Liver (tissue), 9 donors: Measurements from ENCODE around the gene PLPP4. TPM values are rescaled to one million over a fixed set of nuclear protein-coding genes. Genes with fewer than 3 reads are reported as not detected.

Experiments used
- DNase-seq: peaks from one replicate; pipeline ENCODE4 v3.0.0-alpha.2; 2017; ENCODE audit warnings: low spot score
- H3K27ac ChIP-seq, 2 donors: one replicate each; pipeline ENCODE4 v1.7.0; 2013; ENCODE audit warnings: inconsistent platforms in 2 of 2, low read length in 2 of 2, control low read depth in 1 of 2, low read depth in 1 of 2, mild to moderate bottlenecking in 1 of 2
- H3K27me3 ChIP-seq, 4 donors: one replicate each; pipeline versions ENCODE4 v1.6.1 to v1.7.0; 2013; ENCODE audit warnings: low read length in 3 of 4, inconsistent platforms in 1 of 4, mild to moderate bottlenecking in 1 of 4, moderate library complexity in 1 of 4; ENCODE audit not compliant: control insufficient read depth in 4 of 4, insufficient read depth in 4 of 4
- H3K36me3 ChIP-seq, 4 donors: one replicate each; pipeline versions ENCODE4 v1.6.1 to v1.7.0; 2013; ENCODE audit warnings: low read length in 3 of 4, mild to moderate bottlenecking in 3 of 4, low read depth in 1 of 4, moderate library complexity in 1 of 4; ENCODE audit not compliant: control insufficient read depth in 4 of 4, insufficient read depth in 3 of 4
- H3K4me1 ChIP-seq, 4 donors: one replicate each; pipeline versions ENCODE4 v1.6.1 to v1.7.0; 2013; ENCODE audit warnings: low read length in 3 of 4, mild to moderate bottlenecking in 3 of 4, moderate library complexity in 1 of 4; ENCODE audit not compliant: control insufficient read depth in 4 of 4, insufficient read depth in 4 of 4
- H3K4me3 ChIP-seq, 3 donors: one replicate each; pipeline versions ENCODE4 v1.6.1 to v1.7.0; 2013; ENCODE audit warnings: low read length in 3 of 3, control low read depth in 1 of 3, low read depth in 1 of 3, mild to moderate bottlenecking in 1 of 3
- H3K9ac ChIP-seq, 2 donors: one replicate each; pipeline ENCODE4 v1.7.0; 2013; ENCODE audit warnings: low read length in 2 of 2, mild to moderate bottlenecking in 2 of 2, moderate library complexity in 2 of 2, control low read depth in 1 of 2, low read depth in 1 of 2
- H3K9me3 ChIP-seq, 4 donors: one replicate each; pipeline versions ENCODE4 v1.6.1 to v1.7.0; 2013; ENCODE audit warnings: low read length in 3 of 4; ENCODE audit not compliant: control insufficient read depth in 4 of 4
- ATF3 ChIP-seq: IDR thresholded peaks from 2 replicates; pipeline ENCODE4 v1.6.1; 2016; ENCODE audit warnings: antibody characterized with exemption
- CTCF ChIP-seq: fragments of 150-350 bp; IDR thresholded peaks from 2 replicates; pipeline ENCODE4 v1.5.1; 2017; ENCODE audit warnings: improper control_type of control experiment, low read depth, low read length; ENCODE audit not compliant: missing input control
- EGR1 ChIP-seq, 2 donors: IDR thresholded peaks; 2 replicates each; pipeline ENCODE4 v1.6.1; 2016 to 2018; ENCODE audit warnings: antibody characterized with exemption in 2 of 2, low read depth in 2 of 2
- FOXA1 ChIP-seq: IDR thresholded peaks from 2 replicates; pipeline ENCODE4 v1.6.1; 2016; ENCODE audit warnings: antibody characterized with exemption
- FOXA2 ChIP-seq: IDR thresholded peaks from 2 replicates; pipeline ENCODE4 v1.6.1; 2016; ENCODE audit warnings: antibody characterized with exemption
- GABPA ChIP-seq, 2 donors: IDR thresholded peaks in 1 of 2; conservative IDR thresholded peaks in 1 of 2; 2 replicates each; pipeline ENCODE4 v1.6.1; 2016; ENCODE audit warnings: antibody characterized with exemption in 2 of 2, mild to moderate bottlenecking in 1 of 2, moderate library complexity in 1 of 2
- HNF4A ChIP-seq, 2 donors: conservative IDR thresholded peaks; 2 replicates each; pipeline ENCODE4 v1.6.1; 2016; ENCODE audit warnings: antibody characterized with exemption in 2 of 2, mild to moderate bottlenecking in 2 of 2
- HNF4G ChIP-seq: IDR thresholded peaks from 2 replicates; pipeline ENCODE4 v1.6.1; 2016; ENCODE audit warnings: antibody characterized with exemption
- JUND ChIP-seq, 2 donors: IDR thresholded peaks; 2 replicates each; pipeline ENCODE4 v1.6.1; 2016; ENCODE audit warnings: antibody characterized with exemption in 2 of 2
- MAX ChIP-seq: IDR thresholded peaks from 2 replicates; pipeline ENCODE4 v1.6.1; 2016; ENCODE audit warnings: antibody characterized with exemption
- NR2F2 ChIP-seq: IDR thresholded peaks from 2 replicates; pipeline ENCODE4 v1.6.1; 2016; ENCODE audit warnings: antibody characterized with exemption
- RAD21 ChIP-seq, 2 donors: IDR thresholded peaks; 2 replicates each; pipeline ENCODE4 v1.6.1; 2016; ENCODE audit warnings: antibody characterized with exemption in 2 of 2, mild to moderate bottlenecking in 2 of 2
- REST ChIP-seq: IDR thresholded peaks from 2 replicates; pipeline ENCODE4 v1.6.1; 2016; ENCODE audit warnings: antibody characterized with exemption, mild to moderate bottlenecking
- RXRA ChIP-seq, 2 donors: IDR thresholded peaks; 2 replicates each; pipeline ENCODE4 v1.6.1; 2017 to 2018; ENCODE audit warnings: antibody characterized with exemption in 2 of 2, mild to moderate bottlenecking in 1 of 2
- SP1 ChIP-seq: IDR thresholded peaks from 2 replicates; pipeline ENCODE4 v1.6.1; 2018; ENCODE audit warnings: antibody characterized with exemption, mild to moderate bottlenecking
- TAF1 ChIP-seq: conservative IDR thresholded peaks from 2 replicates; pipeline ENCODE4 v1.6.1; 2016; ENCODE audit warnings: antibody characterized with exemption, mild to moderate bottlenecking
- YY1 ChIP-seq: IDR thresholded peaks from 2 replicates; pipeline ENCODE4 v1.6.1; 2016; ENCODE audit warnings: antibody characterized with exemption, mild to moderate bottlenecking
- ZBTB33 ChIP-seq: IDR thresholded peaks from 2 replicates; pipeline ENCODE4 v1.6.1; 2016; ENCODE audit warnings: antibody characterized with exemption
- WGBS: extraction: QIAGEN DNeasy Blood & Tissue Kit; methylation state at CpG from one replicate; pipeline ENCODE4 v1.1.7; 2013; 5-methylcytosine and 5-hydroxymethylcytosine counted together
- polyA plus RNA-seq, 2 donors: library from polyadenylated mRNA; stranded (reverse) in 1 of 2; unstranded in 1 of 2; fragments of 200-250 nt in 1 of 2; fragments of >200 nt in 1 of 2; fragmentation: Nextera tagmentation in 1 of 2; extraction: Ambion mirVana in 1 of 2; gene quantifications; one replicate each; pipeline versions ENCODE4 v1.2.1 to v1.2.3, GENCODE V29; 2013 to 2015
- total RNA-seq, 2 donors: library from RNA; depleted of rRNA; stranded (reverse); fragments of >200 nt; gene quantifications; one replicate each; pipeline ENCODE4 v1.2.3, GENCODE V29; 2014
- donor health status: healthy.
- donor health status: healthy.
- donor health status: healthy.
- donor health status: healthy.
- donor health status: healthy.

PLPP4 gene
- total and polyA plus RNA-seq, 4 donors = 0.14 to 2.8 (median 0.93) TPM

GRCh38 chr10:120480065-120480600, 23.1 kb downstream of the PLPP4 start:
- peaks cover 0 to 5% (median 0%) of the 10 kb centered on the region in 4 donors for H3K27me3 ChIP-seq
- no peak overlapping the region for H3K27ac ChIP-seq
- no peak for TF ChIP-seq SP1
- TF ChIP-seq FOXA2 = no peak
- TF ChIP-seq JUND (IDR thresholded peaks at IDR 0.05) = no peak
- TF ChIP-seq FOXA1 = no peak
- TF ChIP-seq NR2F2 = no peak
- no peak for TF ChIP-seq CTCF
- no peak for TF ChIP-seq HNF4G
- TF ChIP-seq HNF4A (conservative IDR thresholded peaks at IDR 0.05) = no peak
- TF ChIP-seq REST = no peak
- no peak for TF ChIP-seq ATF3
- TF ChIP-seq ZBTB33 = no peak
- TF ChIP-seq GABPA (IDR thresholded peaks at IDR 0.05 in 1 of 2, conservative IDR thresholded peaks at IDR 0.05 in 1 of 2) = no peak
- TF ChIP-seq MAX = no peak
- TF ChIP-seq EGR1 (IDR thresholded peaks at IDR 0.05; ENCODE audit: low read depth in 2 of 2) = no peak
- no peak for TF ChIP-seq TAF1
- TF ChIP-seq RAD21 (IDR thresholded peaks at IDR 0.05) = no peak
- no peak for TF ChIP-seq YY1
- TF ChIP-seq RXRA (IDR thresholded peaks at IDR 0.05) = no peak
- no peaks in the 10 kb centered on the region for H3K36me3 ChIP-seq
- H3K9ac ChIP-seq = no peak overlapping the region
- H3K4me3 ChIP-seq = no peak overlapping the region
- no peaks in the 10 kb centered on the region for H3K4me1 ChIP-seq
- 77% methylated on average over 4 of the region's 4 CpGs for WGBS
- DNase-seq = peak; percentile 23
- H3K9me3 ChIP-seq = peaks cover 0 to 3% (median under 1%) of the 10 kb centered on the region in 4 donors
